ENCODE measurements around the gene GJC1. TPM values are rescaled to one million over a fixed set of nuclear protein-coding genes. Genes with fewer than 3 reads are reported as not detected.

GJC1 gene
- polyA plus RNA-seq, 2 donors: 0.83 to 1.2 TPM

- Histone ChIP-seq H3K9me3 (ENCODE audit: control insufficient read depth in 2 of 2, insufficient read depth in 1 of 2, low read depth in 1 of 2, low read length in 1 of 2) (no peaks in the 10 kb centered on the region), H3K27me3 (ENCODE audit: control insufficient read depth in 1 of 2, insufficient read depth in 2 of 2, low read length in 2 of 2) (no peaks in the 10 kb centered on the region), H3K36me3 (ENCODE audit: control insufficient read depth in 2 of 2, insufficient read depth in 2 of 2, low read length in 1 of 2) (peaks cover 6 to 32% of the 10 kb centered on the region in 2 donors), H3K4me1 (ENCODE audit: control insufficient read depth in 2 of 2, insufficient read depth in 2 of 2, low read length in 1 of 2) (no peaks in the 10 kb centered on the region), H3K4me3 (ENCODE audit: low read depth in 1 of 2, low read length in 2 of 2) (no peak overlapping the region), H3K27ac (ENCODE audit: low read depth in 2 of 2, low read length in 1 of 2) (no peak overlapping the region)
- WGBS, 2 donors: 54 to 56% methylated on average over 1 of the region's 1 CpG
Measured at GRCh38 chr17:44865231-44865660, 35.2 kb upstream of the GJC1 start.

GRCh38 chr17:44864831-44865230, 34.7 kb upstream of the GJC1 start:
- H3K27ac ChIP-seq (ENCODE audit: low read depth in 2 of 2, low read length in 1 of 2): no peak overlapping the region

GRCh38 chr17:44863061-44863918, 33.2 kb upstream of the GJC1 start:
- H3K27me3 ChIP-seq (ENCODE audit: control insufficient read depth in 1 of 2, insufficient read depth in 2 of 2, low read length in 2 of 2): no peaks in the 10 kb centered on the region
- H3K27ac ChIP-seq (ENCODE audit: low read depth in 2 of 2, low read length in 1 of 2): no peak overlapping the region
- no peak overlapping the region for H3K4me3 ChIP-seq (ENCODE audit: low read depth in 1 of 2, low read length in 2 of 2)
- WGBS, 2 donors: 80 to 88% methylated on average over 12 of the region's 12 CpGs
- no peaks in the 10 kb centered on the region for H3K4me1 ChIP-seq (ENCODE audit: control insufficient read depth in 2 of 2, insufficient read depth in 2 of 2, low read length in 1 of 2)
- H3K9me3 ChIP-seq (ENCODE audit: control insufficient read depth in 2 of 2, insufficient read depth in 1 of 2, low read depth in 1 of 2, low read length in 1 of 2): no peaks in the 10 kb centered on the region
- peaks cover 18 to 42% of the 10 kb centered on the region in 2 donors for H3K36me3 ChIP-seq (ENCODE audit: control insufficient read depth in 2 of 2, insufficient read depth in 2 of 2, low read length in 1 of 2)

More at GRCh38 chr17:44864831-44865230, 34.7 kb upstream of the GJC1 start:
- no peaks in the 10 kb centered on the region for H3K9me3 ChIP-seq (ENCODE audit: control insufficient read depth in 2 of 2, insufficient read depth in 1 of 2, low read depth in 1 of 2, low read length in 1 of 2)
- H3K27me3 ChIP-seq (ENCODE audit: control insufficient read depth in 1 of 2, insufficient read depth in 2 of 2, low read length in 2 of 2): no peaks in the 10 kb centered on the region
- no peak overlapping the region for H3K4me3 ChIP-seq (ENCODE audit: low read depth in 1 of 2, low read length in 2 of 2)
- WGBS, 2 donors: 67 to 69% methylated on average over 10 of the region's 10 CpGs
- H3K36me3 ChIP-seq (ENCODE audit: control insufficient read depth in 2 of 2, insufficient read depth in 2 of 2, low read length in 1 of 2): peaks cover 10 to 36% of the 10 kb centered on the region in 2 donors
- no peaks in the 10 kb centered on the region for H3K4me1 ChIP-seq (ENCODE audit: control insufficient read depth in 2 of 2, insufficient read depth in 2 of 2, low read length in 1 of 2)

GRCh38 chr17:44862278-44862914, 32.3 kb upstream of the GJC1 start:
- Histone ChIP-seq H3K9me3 (ENCODE audit: control insufficient read depth in 2 of 2, insufficient read depth in 1 of 2, low read depth in 1 of 2, low read length in 1 of 2) (no peaks in the 10 kb centered on the region), H3K36me3 (ENCODE audit: control insufficient read depth in 2 of 2, insufficient read depth in 2 of 2, low read length in 1 of 2) (peaks cover 19 to 39% of the 10 kb centered on the region in 2 donors), H3K27ac (ENCODE audit: low read depth in 2 of 2, low read length in 1 of 2) (no peak overlapping the region), H3K4me3 (ENCODE audit: low read depth in 1 of 2, low read length in 2 of 2) (no peak overlapping the region), H3K27me3 (ENCODE audit: control insufficient read depth in 1 of 2, insufficient read depth in 2 of 2, low read length in 2 of 2) (no peaks in the 10 kb centered on the region), H3K4me1 (ENCODE audit: control insufficient read depth in 2 of 2, insufficient read depth in 2 of 2, low read length in 1 of 2) (no peaks in the 10 kb centered on the region)
- WGBS, 2 donors: 87 to 93% methylated on average over 9 of the region's 9 CpGs

- 83 to 93% methylated on average over 5 of the region's 5 CpGs for WGBS, 2 donors
- no peaks in the 10 kb centered on the region for H3K9me3 ChIP-seq (ENCODE audit: control insufficient read depth in 2 of 2, insufficient read depth in 1 of 2, low read depth in 1 of 2, low read length in 1 of 2)
- no peak overlapping the region for H3K27ac ChIP-seq (ENCODE audit: low read depth in 2 of 2, low read length in 1 of 2)
- no peak overlapping the region for H3K4me3 ChIP-seq (ENCODE audit: low read depth in 1 of 2, low read length in 2 of 2)
- no peaks in the 10 kb centered on the region for H3K4me1 ChIP-seq (ENCODE audit: control insufficient read depth in 2 of 2, insufficient read depth in 2 of 2, low read length in 1 of 2)
- H3K36me3 ChIP-seq (ENCODE audit: control insufficient read depth in 2 of 2, insufficient read depth in 2 of 2, low read length in 1 of 2): peaks cover 31 to 43% of the 10 kb centered on the region in 2 donors
- H3K27me3 ChIP-seq (ENCODE audit: control insufficient read depth in 1 of 2, insufficient read depth in 2 of 2, low read length in 2 of 2): no peaks in the 10 kb centered on the region
Measured at GRCh38 chr17:44859701-44860100, 29.6 kb upstream of the GJC1 start.

- Histone ChIP-seq H3K36me3 (ENCODE audit: control insufficient read depth in 2 of 2, insufficient read depth in 2 of 2, low read length in 1 of 2) (peaks cover 35 to 54% of the 10 kb centered on the region in 2 donors), H3K4me1 (ENCODE audit: control insufficient read depth in 2 of 2, insufficient read depth in 2 of 2, low read length in 1 of 2) (no peaks in the 10 kb centered on the region), H3K4me3 (ENCODE audit: low read depth in 1 of 2, low read length in 2 of 2) (no peak overlapping the region), H3K27me3 (ENCODE audit: control insufficient read depth in 1 of 2, insufficient read depth in 2 of 2, low read length in 2 of 2) (no peaks in the 10 kb centered on the region), H3K9me3 (ENCODE audit: control insufficient read depth in 2 of 2, insufficient read depth in 1 of 2, low read depth in 1 of 2, low read length in 1 of 2) (no peaks in the 10 kb centered on the region), H3K27ac (ENCODE audit: low read depth in 2 of 2, low read length in 1 of 2) (no peak overlapping the region)
- WGBS, 2 donors: 94 to 96% methylated on average over 5 of the region's 5 CpGs
Measured at GRCh38 chr17:44854192-44854591, 24.1 kb upstream of the GJC1 start.

GRCh38 chr17:44850612-44851011, 20.5 kb upstream of the GJC1 start:
- Histone ChIP-seq H3K4me3 (ENCODE audit: low read depth in 1 of 2, low read length in 2 of 2) (no peak overlapping the region), H3K27ac (ENCODE audit: low read depth in 2 of 2, low read length in 1 of 2) (no peak overlapping the region), H3K4me1 (ENCODE audit: control insufficient read depth in 2 of 2, insufficient read depth in 2 of 2, low read length in 1 of 2) (no peaks in the 10 kb centered on the region), H3K27me3 (ENCODE audit: control insufficient read depth in 1 of 2, insufficient read depth in 2 of 2, low read length in 2 of 2) (no peaks in the 10 kb centered on the region), H3K36me3 (ENCODE audit: control insufficient read depth in 2 of 2, insufficient read depth in 2 of 2, low read length in 1 of 2) (peaks cover 21 to 43% of the 10 kb centered on the region in 2 donors), H3K9me3 (ENCODE audit: control insufficient read depth in 2 of 2, insufficient read depth in 1 of 2, low read depth in 1 of 2, low read length in 1 of 2) (no peaks in the 10 kb centered on the region)
- 81 to 88% methylated on average over 5 of the region's 5 CpGs for WGBS, 2 donors

GRCh38 chr17:44850025-44850424, 19.9 kb upstream of the GJC1 start:
- Histone ChIP-seq H3K27me3 (ENCODE audit: control insufficient read depth in 1 of 2, insufficient read depth in 2 of 2, low read length in 2 of 2) (no peaks in the 10 kb centered on the region), H3K36me3 (ENCODE audit: control insufficient read depth in 2 of 2, insufficient read depth in 2 of 2, low read length in 1 of 2) (peaks cover 21 to 42% of the 10 kb centered on the region in 2 donors), H3K9me3 (ENCODE audit: control insufficient read depth in 2 of 2, insufficient read depth in 1 of 2, low read depth in 1 of 2, low read length in 1 of 2) (no peaks in the 10 kb centered on the region), H3K4me3 (ENCODE audit: low read depth in 1 of 2, low read length in 2 of 2) (no peak overlapping the region), H3K4me1 (ENCODE audit: control insufficient read depth in 2 of 2, insufficient read depth in 2 of 2, low read length in 1 of 2) (no peaks in the 10 kb centered on the region), H3K27ac (ENCODE audit: low read depth in 2 of 2, low read length in 1 of 2) (no peak overlapping the region)
- WGBS, 2 donors: 73 to 86% methylated on average over 7 of the region's 7 CpGs

- Histone ChIP-seq H3K4me1 (ENCODE audit: control insufficient read depth in 2 of 2, insufficient read depth in 2 of 2, low read length in 1 of 2) (no peaks in the 10 kb centered on the region), H3K36me3 (ENCODE audit: control insufficient read depth in 2 of 2, insufficient read depth in 2 of 2, low read length in 1 of 2) (peaks cover 13 to 32% of the 10 kb centered on the region in 2 donors), H3K4me3 (ENCODE audit: low read depth in 1 of 2, low read length in 2 of 2) (no peak overlapping the region), H3K9me3 (ENCODE audit: control insufficient read depth in 2 of 2, insufficient read depth in 1 of 2, low read depth in 1 of 2, low read length in 1 of 2) (no peaks in the 10 kb centered on the region), H3K27ac (ENCODE audit: low read depth in 2 of 2, low read length in 1 of 2) (no peak overlapping the region), H3K27me3 (ENCODE audit: control insufficient read depth in 1 of 2, insufficient read depth in 2 of 2, low read length in 2 of 2) (no peaks in the 10 kb centered on the region)
- WGBS, 2 donors: 89 to 91% methylated on average over 12 of the region's 12 CpGs
Measured at GRCh38 chr17:44848961-44849489, 18.9 kb upstream of the GJC1 start.
